Esophagus muscularis mucosa (tissue), 3 donors: ENCODE data around the gene NXN.
"Not testable (repeated sequence)": the region's sequence is repeated elsewhere in the genome, so short reads cannot be mapped to it uniquely, and the experiment has no call there.

Source experiments
- EP300 ChIP-seq: sonication (generic); formaldehyde crosslinking; IDR thresholded peaks from one replicate; pipeline ENCODE4 v1.6.1; 2017; ENCODE audit warnings: antibody characterized with exemption
- TF ChIP-seq, protein P1 (sequence below), 3 experiments: fragments of 200-600 bp in 2 of 3; fragments of 450-650 bp in 1 of 3; sonication (generic) in 2 of 3; IDR thresholded peaks; one replicate each; pipeline ENCODE4 v1.5.1; 2017 to 2019; ENCODE audit warnings: antibody characterized with exemption in 3 of 3, mild to moderate bottlenecking in 2 of 3, moderate library complexity in 1 of 3

DNA sequence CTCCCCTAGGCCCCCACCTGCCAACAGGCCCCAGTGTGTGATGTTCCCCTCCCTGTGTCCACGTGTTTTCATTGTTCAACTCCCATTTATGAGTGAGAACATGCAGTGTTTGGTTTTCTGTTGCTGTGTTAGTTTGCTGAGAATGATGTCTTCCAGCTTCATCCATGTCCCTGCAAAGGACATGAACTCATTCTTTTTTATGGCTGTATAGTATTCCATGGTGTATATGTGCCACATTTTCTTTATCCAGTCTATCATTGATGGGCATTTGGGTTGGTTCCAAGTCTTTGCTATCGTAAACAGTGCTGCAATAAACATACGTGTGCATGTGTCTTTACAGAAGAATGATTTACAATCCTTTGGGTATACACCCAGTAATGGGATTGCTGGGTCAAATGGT, 150.0 kb downstream of the NXN start:
- TF ChIP-seq, protein P1, sequence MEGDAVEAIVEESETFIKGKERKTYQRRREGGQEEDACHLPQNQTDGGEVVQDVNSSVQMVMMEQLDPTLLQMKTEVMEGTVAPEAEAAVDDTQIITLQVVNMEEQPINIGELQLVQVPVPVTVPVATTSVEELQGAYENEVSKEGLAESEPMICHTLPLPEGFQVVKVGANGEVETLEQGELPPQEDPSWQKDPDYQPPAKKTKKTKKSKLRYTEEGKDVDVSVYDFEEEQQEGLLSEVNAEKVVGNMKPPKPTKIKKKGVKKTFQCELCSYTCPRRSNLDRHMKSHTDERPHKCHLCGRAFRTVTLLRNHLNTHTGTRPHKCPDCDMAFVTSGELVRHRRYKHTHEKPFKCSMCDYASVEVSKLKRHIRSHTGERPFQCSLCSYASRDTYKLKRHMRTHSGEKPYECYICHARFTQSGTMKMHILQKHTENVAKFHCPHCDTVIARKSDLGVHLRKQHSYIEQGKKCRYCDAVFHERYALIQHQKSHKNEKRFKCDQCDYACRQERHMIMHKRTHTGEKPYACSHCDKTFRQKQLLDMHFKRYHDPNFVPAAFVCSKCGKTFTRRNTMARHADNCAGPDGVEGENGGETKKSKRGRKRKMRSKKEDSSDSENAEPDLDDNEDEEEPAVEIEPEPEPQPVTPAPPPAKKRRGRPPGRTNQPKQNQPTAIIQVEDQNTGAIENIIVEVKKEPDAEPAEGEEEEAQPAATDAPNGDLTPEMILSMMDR (IDR thresholded peaks at IDR 0.05), result not testable (repeated sequence)
- not testable (repeated sequence) for TF ChIP-seq EP300
